Stomach (tissue), 9 donors: ENCODE results near the gene PRKN. TPM values are rescaled to one million over a fixed set of nuclear protein-coding genes. Genes with fewer than 3 reads are reported as not detected.

Experiments
- DNase-seq, 2 donors: peaks; one replicate each; pipeline versions ENCODE4 v3.0.0 to v3.0.0-alpha.2; 2013 to 2019
- H3K27ac ChIP-seq, 5 donors: fragments of 200-600 bp in 4 of 5; sonication (generic) in 4 of 5; one replicate each; pipeline ENCODE4 v1.5.1; 2013 to 2019; ENCODE audit warnings: mild to moderate bottlenecking in 1 of 5, moderate library complexity in 1 of 5
- H3K27me3 ChIP-seq, 3 donors: fragments of 200-600 bp; sonication (generic); one replicate each; pipeline ENCODE4 v1.5.1; 2017 to 2019; ENCODE audit warnings: mixed run types in 1 of 3
- H3K36me3 ChIP-seq, 4 donors: fragments of 200-600 bp; sonication (generic); 1 replicate in 3 of 4; 2 replicates in 1 of 4; pipeline ENCODE4 v1.5.1; 2016 to 2019
- H3K4me1 ChIP-seq, 4 donors: fragments of 200-600 bp; sonication (generic); one replicate each; pipeline ENCODE4 v1.5.1; 2016 to 2019
- H3K4me3 ChIP-seq, 4 donors: fragments of 200-600 bp; sonication (generic) in 3 of 4; one replicate each; pipeline ENCODE4 v1.5.1; 2016 to 2019; ENCODE audit warnings: mild to moderate bottlenecking in 1 of 4
- H3K9me3 ChIP-seq, 4 donors: fragments of 200-600 bp; sonication (generic); one replicate each; pipeline ENCODE4 v1.5.1; 2016 to 2019
- CTCF ChIP-seq, 7 experiments: fragments of 450-650 bp in 4 of 7; fragments of 200-600 bp in 3 of 7; sonication (generic) in 3 of 7; IDR thresholded peaks; one replicate each; pipeline ENCODE4 v1.5.1; 2016 to 2019; ENCODE audit warnings: antibody characterized with exemption in 7 of 7, control low read depth in 2 of 7, mild to moderate bottlenecking in 1 of 7
- EP300 ChIP-seq: sonication (generic); formaldehyde crosslinking; IDR thresholded peaks from one replicate; pipeline ENCODE4 v1.6.1; 2017; ENCODE audit warnings: antibody characterized with exemption
- POLR2A ChIP-seq, 4 donors: fragments of 450-650 bp; IDR thresholded peaks; one replicate each; pipeline ENCODE4 v1.6.1; 2016; ENCODE audit warnings: antibody characterized with exemption in 4 of 4, control low read depth in 2 of 4, mild to moderate bottlenecking in 1 of 4, moderate library complexity in 1 of 4
- POLR2AphosphoS5 ChIP-seq, 3 donors: sonication (generic); formaldehyde crosslinking; IDR thresholded peaks; one replicate each; pipeline ENCODE4 v1.6.1; 2016; ENCODE audit warnings: antibody characterized with exemption in 3 of 3
- WGBS, 5 donors: extraction: QIAGEN DNeasy Blood & Tissue Kit in 3 of 5; methylation state at CpG; one replicate each; pipeline versions ENCODE4 v1.1.5 to v1.1.7; 2013 to 2018; 5-methylcytosine and 5-hydroxymethylcytosine counted together
- intact Hi-C: fragments of 100-400 bp; cut with DNase I; formaldehyde crosslinking; loops from one replicate; pipeline ENCODE4 v1.15.1; 2023; ENCODE audit warnings: low total_unique reads
- polyA plus RNA-seq, 3 donors: library from polyadenylated mRNA; stranded (reverse); fragments of 200-250 nt; gene quantifications; one replicate each; pipeline ENCODE4 v1.2.3, GENCODE V29; 2013
- total RNA-seq, 5 donors: library from RNA; depleted of rRNA; stranded (reverse); fragments of >200 nt; gene quantifications; one replicate each; pipeline versions ENCODE4 v1.1.0 to v1.2.3, GENCODE V29; 2014 to 2016
- donor health status: healthy with polysubstance abuse.
- donor health status: Bipolar disorder and iron deficiency.
- donor health status: healthy.

Gene PRKN
- total and polyA plus RNA-seq, 8 donors = 0.68 to 19.8 (median 9.5) TPM

GRCh38 chr6:162245830-162246420 is 481.6 kb downstream of the PRKN start:
- no peaks in the 10 kb centered on the region for H3K4me1 ChIP-seq
- intact Hi-C loops = no loop called here
- WGBS, 5 donors = 78 to 87% (median 85%) methylated on average over 8 of the region's 8 CpGs
- DNase-seq = no peak
- H3K9me3 ChIP-seq = no peaks in the 10 kb centered on the region
- no peak for TF ChIP-seq POLR2AphosphoS5 (IDR thresholded peaks at IDR 0.05)
- TF ChIP-seq POLR2A (IDR thresholded peaks at IDR 0.05) = no peak
- TF ChIP-seq EP300 = no peak
- TF ChIP-seq CTCF (IDR thresholded peaks at IDR 0.05) = no peak
- H3K36me3 ChIP-seq = no peaks in the 10 kb centered on the region
- H3K27ac ChIP-seq = no peak overlapping the region
- H3K4me3 ChIP-seq = no peak overlapping the region
- no peaks in the 10 kb centered on the region for H3K27me3 ChIP-seq

- no peaks in the 10 kb centered on the region for H3K9me3 ChIP-seq
- no peak overlapping the region for H3K4me3 ChIP-seq
- no peaks in the 10 kb centered on the region for H3K4me1 ChIP-seq
- DNase-seq = no peak
- H3K36me3 ChIP-seq = no peaks in the 10 kb centered on the region
- H3K27me3 ChIP-seq = no peaks in the 10 kb centered on the region
- no peak for TF ChIP-seq CTCF (IDR thresholded peaks at IDR 0.05)
- TF ChIP-seq EP300 = no peak
- TF ChIP-seq POLR2AphosphoS5 (IDR thresholded peaks at IDR 0.05) = no peak
- TF ChIP-seq POLR2A (IDR thresholded peaks at IDR 0.05) = no peak
- H3K27ac ChIP-seq = no peak overlapping the region
- intact Hi-C loops = no loop called here
- 85 to 95% (median 89%) methylated on average over 1 of the region's 1 CpG for WGBS, 5 donors
Observed at GRCh38 chr6:162244031-162244430, 483.5 kb downstream of the PRKN start.

- DNase-seq = no peak
- intact Hi-C loops = no loop called here
- Histone ChIP-seq H3K27me3 (no peaks in the 10 kb centered on the region), H3K4me1 (no peaks in the 10 kb centered on the region), H3K27ac (no peak overlapping the region), H3K9me3 (no peaks in the 10 kb centered on the region), H3K4me3 (no peak overlapping the region), H3K36me3 (no peaks in the 10 kb centered on the region)
- no peak for TF ChIP-seq POLR2AphosphoS5 (IDR thresholded peaks at IDR 0.05)
- no peak for TF ChIP-seq POLR2A (IDR thresholded peaks at IDR 0.05)
- TF ChIP-seq EP300 = no peak
- no peak for TF ChIP-seq CTCF (IDR thresholded peaks at IDR 0.05)
- WGBS, 5 donors = 94 to 100% (median 95%) methylated on average over 1 of the region's 1 CpG
Observed at GRCh38 chr6:162242915-162243314, 484.7 kb downstream of the PRKN start.

- 95 to 98% (median 95%) methylated on average over 9 of the region's 9 CpGs for WGBS, 5 donors
- intact Hi-C loops = no loop called here
Observed at GRCh38 chr6:162239330-162239729, 488.2 kb downstream of the PRKN start.

More at GRCh38 chr6:162239330-162239729, 488.2 kb downstream of the PRKN start:
- Histone ChIP-seq H3K27me3 (no peaks in the 10 kb centered on the region), H3K4me1 (no peaks in the 10 kb centered on the region), H3K36me3 (no peaks in the 10 kb centered on the region), H3K4me3 (no peak overlapping the region), H3K9me3 (no peaks in the 10 kb centered on the region), H3K27ac (no peak overlapping the region)
- no peak for DNase-seq
- TF ChIP-seq CTCF (IDR thresholded peaks at IDR 0.05) = no peak
- no peak for TF ChIP-seq POLR2AphosphoS5 (IDR thresholded peaks at IDR 0.05)
- TF ChIP-seq POLR2A (IDR thresholded peaks at IDR 0.05) = no peak
- TF ChIP-seq EP300 = no peak
